Mesendoderm (in vitro differentiated cells): ENCODE measurements around the gene PPM1N.

ENCODE experiments used
- DNase-seq: peaks from one replicate; pipeline ENCODE4 v3.0.0; 2013
- H2AK5ac ChIP-seq: 2 replicates; pipeline ENCODE4 v1.6.1; 2013; ENCODE audit warnings: low read length, inconsistent platforms
- H2BK120ac ChIP-seq: 2 replicates; pipeline ENCODE4 v1.6.1; 2013; ENCODE audit warnings: low read depth, mild to moderate bottlenecking, low read length, moderate library complexity, mixed read lengths
- H2BK15ac ChIP-seq: replicated peaks from 2 replicates; pipeline ENCODE4 v1.6.1; 2013; ENCODE audit warnings: low read depth, mild to moderate bottlenecking, moderate library complexity
- H2BK5ac ChIP-seq: 2 replicates; pipeline ENCODE4 v1.6.1; 2013; ENCODE audit warnings: low read length, inconsistent platforms
- H3K18ac ChIP-seq: 2 replicates; pipeline ENCODE4 v1.6.1; 2013; ENCODE audit warnings: mild to moderate bottlenecking, low read length, mixed read lengths
- H3K23ac ChIP-seq: one replicate; pipeline ENCODE4 v1.6.1; 2013; ENCODE audit warnings: low read length
- H3K27ac ChIP-seq: 2 replicates; pipeline ENCODE4 v1.5.1; 2013; ENCODE audit warnings: low read depth, mild to moderate bottlenecking, inconsistent platforms, low read length, moderate library complexity
- H3K27me3 ChIP-seq: 2 replicates; pipeline ENCODE4 v1.6.1; 2013; ENCODE audit warnings: low read length, control low read depth, mild to moderate bottlenecking, inconsistent platforms; ENCODE audit not compliant: insufficient read depth, poor library complexity
- H3K36me3 ChIP-seq: 2 replicates; pipeline ENCODE4 v1.6.1; 2013; ENCODE audit warnings: low read length, inconsistent platforms; ENCODE audit not compliant: control insufficient read depth, insufficient read depth
- H3K4ac ChIP-seq: one replicate; pipeline ENCODE4 v1.6.1; 2013; ENCODE audit warnings: low read depth, mild to moderate bottlenecking, low read length, moderate library complexity
- H3K4me1 ChIP-seq: 2 replicates; pipeline ENCODE4 v1.6.1; 2013; ENCODE audit warnings: low read depth, low read length, inconsistent platforms; ENCODE audit not compliant: control insufficient read depth
- H3K4me2 ChIP-seq: 2 replicates; pipeline ENCODE4 v1.6.1; 2013; ENCODE audit warnings: low read length
- H3K4me3 ChIP-seq: 2 replicates; pipeline ENCODE4 v1.5.1; 2013; ENCODE audit warnings: mild to moderate bottlenecking, low read length
- H3K56ac ChIP-seq: one replicate; pipeline ENCODE4 v1.6.1; 2013; ENCODE audit warnings: low read length
- H3K79me1 ChIP-seq: 2 replicates; pipeline ENCODE4 v1.6.1; 2013; ENCODE audit warnings: low read length, inconsistent platforms
- H3K79me2 ChIP-seq: 2 replicates; pipeline ENCODE4 v1.6.1; 2013; ENCODE audit warnings: mild to moderate bottlenecking, low read length; ENCODE audit not compliant: control insufficient read depth, insufficient read depth
- H3K9ac ChIP-seq: 2 replicates; pipeline ENCODE4 v1.6.1; 2013; ENCODE audit warnings: low read length, inconsistent platforms
- H4K5ac ChIP-seq: one replicate; pipeline ENCODE4 v1.6.1; 2013; ENCODE audit warnings: low read length
- H4K8ac ChIP-seq: one replicate; pipeline ENCODE4 v1.6.1; 2013; ENCODE audit warnings: low read depth, mild to moderate bottlenecking, control low read depth, low read length, moderate library complexity
- WGBS: extraction: QIAGEN DNeasy Blood & Tissue Kit; methylation state at CpG from one replicate; pipeline ENCODE4 v1.1.7; 2013; ENCODE audit warnings: low lambda C conversion rate, missing lambda C conversion rate; ENCODE audit not compliant: insufficient coverage; ENCODE audit errors: extremely low coverage; 5-methylcytosine and 5-hydroxymethylcytosine counted together

PPM1N gene

DNA sequence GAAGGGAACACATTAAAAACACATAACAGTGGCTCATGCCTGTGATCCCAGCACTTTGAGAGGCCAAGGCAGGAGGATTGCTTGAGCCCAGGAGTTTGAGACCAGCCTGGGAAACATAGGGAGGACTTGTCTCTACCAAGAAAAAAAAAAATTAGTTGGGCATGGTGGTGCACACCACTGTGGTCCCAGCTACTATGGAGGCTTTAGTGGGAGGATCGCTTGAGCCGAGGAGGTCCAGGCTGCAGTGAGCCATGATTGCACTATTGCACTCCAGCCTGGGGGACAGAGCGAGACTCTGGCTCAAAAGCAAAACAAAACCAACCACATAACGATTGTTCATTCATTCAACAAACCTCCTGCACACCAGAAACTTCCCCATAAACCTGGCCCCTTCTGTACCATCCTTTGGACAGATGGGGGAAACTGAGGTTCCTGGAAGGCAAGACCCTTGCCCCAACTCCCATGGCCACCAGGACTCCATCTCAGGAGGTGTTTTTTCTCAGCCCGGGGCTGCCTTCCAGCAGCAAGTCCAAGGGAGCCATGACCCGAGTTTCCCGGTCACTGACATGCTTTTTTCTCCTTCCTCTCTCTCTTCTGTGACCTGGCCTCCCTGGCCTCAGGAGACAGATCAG lies 26.2 kb upstream of the PPM1N start:
- WGBS, result no CpG with 5 or more reads among the region's 7 CpGs
- no peak overlapping the region for H2BK15ac ChIP-seq
- H2BK5ac ChIP-seq, result no peak overlapping the region

DNA sequence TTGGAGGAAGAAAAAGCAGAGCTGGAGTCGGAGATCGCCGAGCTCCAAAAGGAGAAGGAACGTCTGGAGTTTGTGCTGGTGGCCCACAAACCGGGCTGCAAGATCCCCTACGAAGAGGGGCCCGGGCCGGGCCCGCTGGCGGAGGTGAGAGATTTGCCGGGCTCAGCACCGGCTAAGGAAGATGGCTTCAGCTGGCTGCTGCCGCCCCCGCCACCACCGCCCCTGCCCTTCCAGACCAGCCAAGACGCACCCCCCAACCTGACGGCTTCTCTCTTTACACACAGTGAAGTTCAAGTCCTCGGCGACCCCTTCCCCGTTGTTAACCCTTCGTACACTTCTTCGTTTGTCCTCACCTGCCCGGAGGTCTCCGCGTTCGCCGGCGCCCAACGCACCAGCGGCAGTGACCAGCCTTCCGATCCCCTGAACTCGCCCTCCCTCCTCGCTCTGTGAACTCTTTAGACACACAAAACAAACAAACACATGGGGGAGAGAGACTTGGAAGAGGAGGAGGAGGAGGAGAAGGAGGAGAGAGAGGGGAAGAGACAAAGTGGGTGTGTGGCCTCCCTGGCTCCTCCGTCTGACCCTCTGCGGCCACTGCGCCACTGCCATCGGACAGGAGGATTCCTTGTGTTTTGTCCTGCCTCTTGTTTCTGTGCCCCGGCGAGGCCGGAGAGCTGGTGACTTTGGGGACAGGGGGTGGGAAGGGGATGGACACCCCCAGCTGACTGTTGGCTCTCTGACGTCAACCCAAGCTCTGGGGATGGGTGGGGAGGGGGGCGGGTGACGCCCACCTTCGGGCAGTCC lies 25.5 kb upstream of the PPM1N start:
- Histone ChIP-seq H3K4me3 (no peak overlapping the region), H3K4me1 (no peaks in the 10 kb centered on the region), H2AK5ac (no peak overlapping the region), H2BK120ac (no peak overlapping the region), H4K8ac (no peak overlapping the region), H3K56ac (peak overlapping the region; percentile 80), H4K5ac (no peak overlapping the region), H3K9ac (peak overlapping the region; percentile 55), H3K4ac (no peak overlapping the region), H2BK15ac (no peak overlapping the region), H3K23ac (no peak overlapping the region), H3K18ac (no peak overlapping the region), H3K27me3 (no peaks in the 10 kb centered on the region), H3K79me2 (no peaks in the 10 kb centered on the region), H3K4me2 (peak overlapping the region; percentile 53), H3K36me3 (no peaks in the 10 kb centered on the region), H2BK5ac (no peak overlapping the region), H3K27ac (no peak overlapping the region), H3K79me1 (no peaks in the 10 kb centered on the region)
- peak; percentile 46 for DNase-seq
- no CpG with 5 or more reads among the region's 44 CpGs for WGBS

More for the DNA sequence above, 26.2 kb upstream of the PPM1N start:
- no peak overlapping the region for H3K27ac ChIP-seq
- no peak overlapping the region for H2BK120ac ChIP-seq
- H3K9ac ChIP-seq, result peak overlapping the region; percentile 25
- no peak overlapping the region for H3K23ac ChIP-seq
- no peak overlapping the region for H3K4me3 ChIP-seq
- H3K27me3 ChIP-seq, result no peaks in the 10 kb centered on the region
- H3K4me1 ChIP-seq, result peaks cover 1% of the 10 kb centered on the region
- no peak overlapping the region for H4K5ac ChIP-seq
- H3K56ac ChIP-seq, result peak overlapping the region; percentile 80
- H3K4me2 ChIP-seq, result no peak overlapping the region
- H3K18ac ChIP-seq, result no peak overlapping the region
- H3K79me1 ChIP-seq, result no peaks in the 10 kb centered on the region
- H3K79me2 ChIP-seq, result no peaks in the 10 kb centered on the region
- DNase-seq, result no peak
- no peak overlapping the region for H4K8ac ChIP-seq
- no peak overlapping the region for H3K4ac ChIP-seq
- H2AK5ac ChIP-seq, result no peak overlapping the region
- H3K36me3 ChIP-seq, result no peaks in the 10 kb centered on the region

DNA sequence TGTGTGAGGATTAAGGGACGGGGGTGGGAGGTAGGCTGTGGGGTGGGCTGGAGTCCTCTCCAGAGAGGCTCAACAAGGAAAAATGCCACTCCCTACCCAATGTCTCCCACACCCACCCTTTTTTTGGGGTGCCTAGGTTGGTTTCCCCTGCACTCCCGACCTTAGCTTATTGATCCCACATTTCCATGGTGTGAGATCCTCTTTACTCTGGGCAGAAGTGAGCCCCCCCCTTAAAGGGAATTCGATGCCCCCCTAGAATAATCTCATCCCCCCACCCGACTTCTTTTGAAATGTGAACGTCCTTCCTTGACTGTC lies 24.9 kb upstream of the PPM1N start:
- Histone ChIP-seq H2BK15ac (no peak overlapping the region), H2BK120ac (no peak overlapping the region), H3K27ac (no peak overlapping the region), H2AK5ac (no peak overlapping the region), H3K56ac (no peak overlapping the region), H3K4me3 (no peak overlapping the region), H3K27me3 (no peaks in the 10 kb centered on the region), H3K4me2 (no peak overlapping the region), H3K18ac (no peak overlapping the region), H3K36me3 (no peaks in the 10 kb centered on the region), H3K4me1 (no peaks in the 10 kb centered on the region), H4K8ac (no peak overlapping the region), H3K79me1 (no peaks in the 10 kb centered on the region), H3K79me2 (no peaks in the 10 kb centered on the region), H3K9ac (no peak overlapping the region), H3K4ac (no peak overlapping the region), H3K23ac (no peak overlapping the region), H2BK5ac (no peak overlapping the region), H4K5ac (no peak overlapping the region)
- DNase-seq, result no peak
- no CpG with 5 or more reads among the region's 5 CpGs for WGBS

DNA sequence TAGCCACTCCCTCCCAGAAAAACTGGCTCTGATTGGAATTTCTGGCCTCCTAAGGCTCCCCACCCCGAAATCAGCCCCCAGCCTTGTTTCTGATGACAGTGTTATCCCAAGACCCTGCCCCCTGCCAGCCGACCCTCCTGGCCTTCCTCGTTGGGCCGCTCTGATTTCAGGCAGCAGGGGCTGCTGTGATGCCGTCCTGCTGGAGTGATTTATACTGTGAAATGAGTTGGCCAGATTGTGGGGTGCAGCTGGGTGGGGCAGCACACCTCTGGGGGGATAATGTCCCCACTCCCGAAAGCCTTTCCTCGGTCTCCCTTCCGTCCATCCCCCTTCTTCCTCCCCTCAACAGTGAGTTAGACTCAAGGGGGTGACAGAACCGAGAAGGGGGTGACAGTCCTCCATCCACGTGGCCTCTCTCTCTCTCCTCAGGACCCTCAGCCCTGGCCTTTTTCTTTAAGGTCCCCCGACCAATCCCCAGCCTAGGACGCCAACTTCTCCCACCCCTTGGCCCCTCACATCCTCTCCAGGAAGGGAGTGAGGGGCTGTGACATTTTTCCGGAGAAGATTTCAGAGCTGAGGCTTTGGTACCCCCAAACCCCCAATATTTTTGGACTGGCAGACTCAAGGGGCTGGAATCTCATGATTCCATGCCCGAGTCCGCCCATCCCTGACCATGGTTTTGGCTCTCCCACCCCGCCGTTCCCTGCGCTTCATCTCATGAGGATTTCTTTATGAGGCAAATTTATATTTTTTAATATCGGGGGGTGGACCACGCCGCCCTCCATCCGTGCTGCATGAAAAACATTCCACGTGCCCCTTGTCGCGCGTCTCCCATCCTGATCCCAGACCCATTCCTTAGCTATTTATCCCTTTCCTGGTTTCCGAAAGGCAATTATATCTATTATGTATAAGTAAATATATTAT lies 24.3 kb upstream of the PPM1N start:
- no peak overlapping the region for H3K4me2 ChIP-seq
- H3K27me3 ChIP-seq, result no peaks in the 10 kb centered on the region
- H2AK5ac ChIP-seq, result no peak overlapping the region
- no peaks in the 10 kb centered on the region for H3K79me1 ChIP-seq
- H3K56ac ChIP-seq, result no peak overlapping the region
- H3K23ac ChIP-seq, result no peak overlapping the region
- H2BK5ac ChIP-seq, result no peak overlapping the region
- H2BK120ac ChIP-seq, result no peak overlapping the region
- H2BK15ac ChIP-seq, result no peak overlapping the region
- H3K18ac ChIP-seq, result no peak overlapping the region
- no peak overlapping the region for H4K5ac ChIP-seq
- H3K27ac ChIP-seq, result no peak overlapping the region
- no CpG with 5 or more reads among the region's 27 CpGs for WGBS
- H3K36me3 ChIP-seq, result no peaks in the 10 kb centered on the region
- no peak overlapping the region for H4K8ac ChIP-seq
- DNase-seq, result peak; percentile 36
- H3K4me3 ChIP-seq, result no peak overlapping the region
- H3K9ac ChIP-seq, result no peak overlapping the region
- H3K79me2 ChIP-seq, result no peaks in the 10 kb centered on the region
- H3K4me1 ChIP-seq, result no peaks in the 10 kb centered on the region
- no peak overlapping the region for H3K4ac ChIP-seq

DNA sequence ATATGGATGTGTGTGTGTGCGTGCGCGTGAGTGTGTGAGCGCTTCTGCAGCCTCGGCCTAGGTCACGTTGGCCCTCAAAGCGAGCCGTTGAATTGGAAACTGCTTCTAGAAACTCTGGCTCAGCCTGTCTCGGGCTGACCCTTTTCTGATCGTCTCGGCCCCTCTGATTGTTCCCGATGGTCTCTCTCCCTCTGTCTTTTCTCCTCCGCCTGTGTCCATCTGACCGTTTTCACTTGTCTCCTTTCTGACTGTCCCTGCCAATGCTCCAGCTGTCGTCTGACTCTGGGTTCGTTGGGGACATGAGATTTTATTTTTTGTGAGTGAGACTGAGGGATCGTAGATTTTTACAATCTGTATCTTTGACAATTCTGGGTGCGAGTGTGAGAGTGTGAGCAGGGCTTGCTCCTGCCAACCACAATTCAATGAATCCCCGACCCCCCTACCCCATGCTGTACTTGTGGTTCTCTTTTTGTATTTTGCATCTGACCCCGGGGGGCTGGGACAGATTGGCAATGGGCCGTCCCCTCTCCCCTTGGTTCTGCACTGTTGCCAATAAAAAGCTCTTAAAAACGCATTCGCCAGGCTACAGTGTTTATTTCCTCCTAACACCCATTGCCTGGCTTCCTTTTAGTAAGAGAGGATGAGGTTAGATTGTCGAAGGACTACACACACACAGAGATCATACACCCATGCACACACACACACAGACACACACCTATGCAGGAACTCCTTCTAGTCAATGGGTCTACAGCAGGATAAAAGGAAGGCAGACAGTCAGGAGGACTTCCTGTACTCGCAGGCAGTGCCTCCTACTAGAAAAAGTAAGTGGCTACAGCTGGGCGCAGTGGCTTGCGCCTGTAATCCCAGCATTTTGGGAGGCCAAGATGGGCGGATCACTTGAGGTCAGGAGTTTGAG lies 23.4 kb upstream of the PPM1N start:
- no peaks in the 10 kb centered on the region for H3K79me2 ChIP-seq
- H2BK15ac ChIP-seq, result no peak overlapping the region
- no peak overlapping the region for H3K18ac ChIP-seq
- H3K56ac ChIP-seq, result no peak overlapping the region
- no peak overlapping the region for H2BK5ac ChIP-seq
- H3K27ac ChIP-seq, result no peak overlapping the region
- WGBS, result no CpG with 5 or more reads among the region's 28 CpGs
- H3K36me3 ChIP-seq, result no peaks in the 10 kb centered on the region
- H3K9ac ChIP-seq, result no peak overlapping the region
- no peak overlapping the region for H2AK5ac ChIP-seq
- H3K4me3 ChIP-seq, result no peak overlapping the region
- no peak overlapping the region for H4K5ac ChIP-seq
- no peaks in the 10 kb centered on the region for H3K79me1 ChIP-seq
- no peak overlapping the region for H4K8ac ChIP-seq
- no peak for DNase-seq
- H3K4ac ChIP-seq, result no peak overlapping the region
- no peak overlapping the region for H3K4me2 ChIP-seq
- no peak overlapping the region for H3K23ac ChIP-seq
- H3K27me3 ChIP-seq, result no peaks in the 10 kb centered on the region
- H3K4me1 ChIP-seq, result no peaks in the 10 kb centered on the region
- H2BK120ac ChIP-seq, result no peak overlapping the region
